A673 (cell line): ENCODE data around the gene SLBP. TPM values are rescaled to one million over a fixed set of nuclear protein-coding genes. Genes with fewer than 3 reads are reported as not detected.

ENCODE experiments used
- BruUV-seq: library from RNA; stranded (reverse); fragments of 400-500 nt; replicated peaks from 2 replicates; lab custom pipeline; 2021; lab: Mats Ljungman, UMichigan
- CTCF ChIA-PET: fragments of 300-600 bp; sonication (Branson Sonifier 250); formaldehyde crosslinking; loops from one replicate; lab custom pipeline; 2022; ENCODE audit warnings: antibody characterized with exemption; lab: Charles Lee
- POLR2A ChIA-PET: fragments of 300-600 bp; sonication (Branson Sonifier 250); formaldehyde crosslinking; loops from one replicate; lab custom pipeline; 2022; ENCODE audit warnings: antibody characterized with exemption; ENCODE audit not compliant: low non-redundant PET; lab: Charles Lee
- DNase-seq: peaks from one replicate; pipeline ENCODE4 v3.0.0-alpha.2; 2015; ENCODE audit warnings: low spot score
- H3K27ac ChIP-seq: fragments of 200-600 bp; sonication (generic); 2 replicates; pipeline ENCODE4 v1.5.1; 2016; ENCODE audit warnings: mixed run types, low read depth, mild to moderate bottlenecking, mixed read lengths, antibody characterized with exemption, low read length; ENCODE audit not compliant: poor library complexity, severe bottlenecking
- H3K27me3 ChIP-seq: fragments of 200-600 bp; sonication (generic); replicated peaks from 2 replicates; pipeline ENCODE4 v1.6.1; 2017; ENCODE audit warnings: mixed run types, low read depth, mild to moderate bottlenecking, mixed read lengths, antibody characterized with exemption, low read length; ENCODE audit not compliant: insufficient read depth, poor library complexity
- H3K36me3 ChIP-seq: fragments of 200-600 bp; sonication (generic); 2 replicates; pipeline ENCODE4 v1.6.1; 2016; ENCODE audit warnings: mixed run types, mild to moderate bottlenecking, mixed read lengths, antibody characterized with exemption, low read length; ENCODE audit not compliant: insufficient read depth, poor library complexity, severe bottlenecking
- H3K4me1 ChIP-seq: fragments of 200-600 bp; sonication (generic); 2 replicates; pipeline ENCODE4 v1.6.1; 2017; ENCODE audit warnings: mixed run types, mild to moderate bottlenecking, mixed read lengths, antibody characterized with exemption, low read length; ENCODE audit not compliant: insufficient read depth, poor library complexity, severe bottlenecking
- H3K4me3 ChIP-seq: fragments of 200-600 bp; sonication (generic); 2 replicates; pipeline ENCODE4 v1.5.1; 2016; ENCODE audit warnings: low read depth, mixed run types, mild to moderate bottlenecking, mixed read lengths, low read length; ENCODE audit not compliant: poor library complexity, severe bottlenecking
- H3K9me3 ChIP-seq: fragments of 200-600 bp; sonication (generic); 2 replicates; pipeline ENCODE4 v1.6.1; 2016; ENCODE audit warnings: mixed run types, low read depth, mild to moderate bottlenecking, mixed read lengths, antibody characterized with exemption, low read length; ENCODE audit not compliant: poor library complexity, severe bottlenecking
- CTCF ChIP-seq: fragments of 300-800, 200-600 bp; sonication (generic); conservative IDR thresholded peaks from 2 replicates; pipeline ENCODE4 v1.5.1; 2017; ENCODE audit warnings: low read depth, mild to moderate bottlenecking, antibody characterized with exemption, low read length, moderate library complexity, mixed read lengths
- EZH2 ChIP-seq: fragments of 200-600 bp; sonication (generic); IDR thresholded peaks from 2 replicates; pipeline ENCODE4 v1.6.1; 2017; ENCODE audit warnings: borderline replicate concordance, low read depth, mild to moderate bottlenecking, mixed read lengths, antibody characterized with exemption, low read length; ENCODE audit not compliant: poor library complexity, severe bottlenecking
- intact Hi-C: fragments of 100-400 bp; cut with micrococcal nuclease; formaldehyde crosslinking; loops from one replicate; pipeline ENCODE4 v1.10.0; 2022; ENCODE audit not compliant: unreplicated experiment
- total RNA-seq: library from RNA; stranded (reverse); gene quantifications from 2 replicates; pipeline ENCODE4 v1.2.3, GENCODE V29; 2021

The SLBP gene
- total RNA-seq, 1 experiment from 2014 or later = 85.5 TPM

- TF ChIP-seq EZH2 (no peak), CTCF (no peak)
- Histone ChIP-seq H3K27me3 (no peaks in the 10 kb centered on the region), H3K27ac (no peak overlapping the region), H3K9me3 (no peaks in the 10 kb centered on the region), H3K4me1 (no peaks in the 10 kb centered on the region), H3K4me3 (no peak overlapping the region), H3K36me3 (no peaks in the 10 kb centered on the region)
- intact Hi-C loops = no loop called here
- no peak for DNase-seq
- ChIA-PET CTCF (no interaction called here), POLR2A (interaction anchor here (0.6 kb wide), 1 partner anchor 435 kb away, joined by 3 read pairs; no protein-coding TSS in a partner anchor)
- BruUV-seq = no TSS peak
Measured at GRCh38 chr4:1658146-1658545, 54.0 kb downstream of the SLBP start.

GRCh38 chr4:1656986-1657385 is 55.1 kb downstream of the SLBP start:
- ChIA-PET CTCF (no interaction called here), POLR2A (no interaction called here)
- no peaks in the 10 kb centered on the region for H3K27me3 ChIP-seq
- H3K27ac ChIP-seq = no peak overlapping the region
- no peak overlapping the region for H3K4me3 ChIP-seq
- intact Hi-C loops = no loop called here
- no peaks in the 10 kb centered on the region for H3K9me3 ChIP-seq
- no peak for DNase-seq
- no TSS peak for BruUV-seq
- TF ChIP-seq EZH2 = no peak
- no peak for TF ChIP-seq CTCF
- no peaks in the 10 kb centered on the region for H3K4me1 ChIP-seq
- no peaks in the 10 kb centered on the region for H3K36me3 ChIP-seq

GRCh38 chr4:1656132-1656531 is 56.0 kb downstream of the SLBP start:
- DNase-seq = no peak
- no TSS peak for BruUV-seq
- Histone ChIP-seq H3K4me3 (no peak overlapping the region), H3K27ac (no peak overlapping the region), H3K9me3 (no peaks in the 10 kb centered on the region), H3K4me1 (no peaks in the 10 kb centered on the region), H3K27me3 (no peaks in the 10 kb centered on the region), H3K36me3 (no peaks in the 10 kb centered on the region)
- intact Hi-C loops = no loop called here
- TF ChIP-seq CTCF = no peak
- TF ChIP-seq EZH2 = no peak
- ChIA-PET CTCF (no interaction called here), POLR2A (no interaction called here)
